ENCODE measurements around the gene INAVA. TPM values are rescaled to one million over a fixed set of nuclear protein-coding genes. Genes with fewer than 3 reads are reported as not detected.

Gene INAVA
- total and polyA plus RNA-seq, 2 donors (not counting 1 experiment from before 2014, with no cell fraction given), result 0.02 TPM; not detected in 1

GRCh38 chr1:200921571-200922110 is 26.9 kb downstream of the INAVA start:
- no peak for TF ChIP-seq EZH2 (IDR thresholded peaks at IDR 0.05; ENCODE audit: low read length, missing control alignments)
- TF ChIP-seq, protein P1, sequence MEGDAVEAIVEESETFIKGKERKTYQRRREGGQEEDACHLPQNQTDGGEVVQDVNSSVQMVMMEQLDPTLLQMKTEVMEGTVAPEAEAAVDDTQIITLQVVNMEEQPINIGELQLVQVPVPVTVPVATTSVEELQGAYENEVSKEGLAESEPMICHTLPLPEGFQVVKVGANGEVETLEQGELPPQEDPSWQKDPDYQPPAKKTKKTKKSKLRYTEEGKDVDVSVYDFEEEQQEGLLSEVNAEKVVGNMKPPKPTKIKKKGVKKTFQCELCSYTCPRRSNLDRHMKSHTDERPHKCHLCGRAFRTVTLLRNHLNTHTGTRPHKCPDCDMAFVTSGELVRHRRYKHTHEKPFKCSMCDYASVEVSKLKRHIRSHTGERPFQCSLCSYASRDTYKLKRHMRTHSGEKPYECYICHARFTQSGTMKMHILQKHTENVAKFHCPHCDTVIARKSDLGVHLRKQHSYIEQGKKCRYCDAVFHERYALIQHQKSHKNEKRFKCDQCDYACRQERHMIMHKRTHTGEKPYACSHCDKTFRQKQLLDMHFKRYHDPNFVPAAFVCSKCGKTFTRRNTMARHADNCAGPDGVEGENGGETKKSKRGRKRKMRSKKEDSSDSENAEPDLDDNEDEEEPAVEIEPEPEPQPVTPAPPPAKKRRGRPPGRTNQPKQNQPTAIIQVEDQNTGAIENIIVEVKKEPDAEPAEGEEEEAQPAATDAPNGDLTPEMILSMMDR (conservative IDR thresholded peaks at IDR 0.05 in 1 of 2, IDR thresholded peaks at IDR 0.05 in 1 of 2; ENCODE audit: low read depth in 1 of 2, low read length in 2 of 2), result no peak
- H2AFZ ChIP-seq (ENCODE audit: low read length), result no peak overlapping the region
- H3K9me3 ChIP-seq (ENCODE audit: control insufficient read depth, insufficient read depth, low read depth, low read length), result no peaks in the 10 kb centered on the region
- no peak overlapping the region for H3K4me3 ChIP-seq (replicated peaks in 1 of 4; ENCODE audit: control extremely low read depth in 1 of 4, insufficient read depth in 1 of 4, low read depth in 3 of 4, low read length in 4 of 4)
- no peak overlapping the region for H3K4me2 ChIP-seq (ENCODE audit: extremely low read depth, insufficient read depth, low read length)
- no peaks in the 10 kb centered on the region for H3K36me3 ChIP-seq (ENCODE audit: control insufficient read depth, insufficient read depth, low read length)
- H3K79me2 ChIP-seq (ENCODE audit: control insufficient read depth, insufficient read depth, low read length), result no peaks in the 10 kb centered on the region
- no peak overlapping the region for H3K9ac ChIP-seq (ENCODE audit: insufficient read depth, low read length)
- H3K27me3 ChIP-seq (ENCODE audit: control insufficient read depth, insufficient read depth, low read length), result peaks cover 2% of the 10 kb centered on the region
- no peaks in the 10 kb centered on the region for H4K20me1 ChIP-seq (ENCODE audit: control insufficient read depth, extremely low read depth, insufficient read depth, low read length)
- DNase-seq (ENCODE audit: low read depth in 2 of 2), result no peak
- no peaks in the 10 kb centered on the region for H3K4me1 ChIP-seq (ENCODE audit: control insufficient read depth, extremely low read depth, insufficient read depth, low read length)
- no peak overlapping the region for H3K27ac ChIP-seq (ENCODE audit: insufficient read depth, low read length)

- no peak overlapping the region for H3K4me3 ChIP-seq (replicated peaks in 1 of 4; ENCODE audit: control extremely low read depth in 1 of 4, insufficient read depth in 1 of 4, low read depth in 3 of 4, low read length in 4 of 4)
- no peaks in the 10 kb centered on the region for H3K9me3 ChIP-seq (ENCODE audit: control insufficient read depth, insufficient read depth, low read depth, low read length)
- no peaks in the 10 kb centered on the region for H3K4me1 ChIP-seq (ENCODE audit: control insufficient read depth, extremely low read depth, insufficient read depth, low read length)
- H4K20me1 ChIP-seq (ENCODE audit: control insufficient read depth, extremely low read depth, insufficient read depth, low read length), result no peaks in the 10 kb centered on the region
- no peaks in the 10 kb centered on the region for H3K36me3 ChIP-seq (ENCODE audit: control insufficient read depth, insufficient read depth, low read length)
- no peaks in the 10 kb centered on the region for H3K79me2 ChIP-seq (ENCODE audit: control insufficient read depth, insufficient read depth, low read length)
- DNase-seq (ENCODE audit: low read depth in 2 of 2), result no peak
- TF ChIP-seq, protein P1 (conservative IDR thresholded peaks at IDR 0.05 in 1 of 2, IDR thresholded peaks at IDR 0.05 in 1 of 2; ENCODE audit: low read depth in 1 of 2, low read length in 2 of 2), result no peak
- no peak for TF ChIP-seq EZH2 (IDR thresholded peaks at IDR 0.05; ENCODE audit: low read length, missing control alignments)
- no peak overlapping the region for H3K4me2 ChIP-seq (ENCODE audit: extremely low read depth, insufficient read depth, low read length)
- H2AFZ ChIP-seq (ENCODE audit: low read length), result no peak overlapping the region
- H3K27ac ChIP-seq (ENCODE audit: insufficient read depth, low read length), result no peak overlapping the region
- no peak overlapping the region for H3K9ac ChIP-seq (ENCODE audit: insufficient read depth, low read length)
- peaks cover 2% of the 10 kb centered on the region for H3K27me3 ChIP-seq (ENCODE audit: control insufficient read depth, insufficient read depth, low read length)
These were observed 27.7 kb downstream of the INAVA start for GRCh38 chr1:200922406-200922805.

- no peaks in the 10 kb centered on the region for H3K36me3 ChIP-seq (ENCODE audit: control insufficient read depth, insufficient read depth, low read length)
- peak in 1 of 2 donors; percentile 9 for DNase-seq (ENCODE audit: low read depth in 2 of 2)
- H3K27ac ChIP-seq (ENCODE audit: insufficient read depth, low read length), result no peak overlapping the region
These were observed 28.9 kb downstream of the INAVA start for GRCh38 chr1:200923601-200924000.

More at GRCh38 chr1:200923601-200924000, 28.9 kb downstream of the INAVA start:
- no peaks in the 10 kb centered on the region for H3K79me2 ChIP-seq (ENCODE audit: control insufficient read depth, insufficient read depth, low read length)
- no peak overlapping the region for H3K9ac ChIP-seq (ENCODE audit: insufficient read depth, low read length)
- H3K27me3 ChIP-seq (ENCODE audit: control insufficient read depth, insufficient read depth, low read length), result peaks cover 4% of the 10 kb centered on the region
- H2AFZ ChIP-seq (ENCODE audit: low read length), result no peak overlapping the region
- H4K20me1 ChIP-seq (ENCODE audit: control insufficient read depth, extremely low read depth, insufficient read depth, low read length), result no peaks in the 10 kb centered on the region
- TF ChIP-seq, protein P1 (conservative IDR thresholded peaks at IDR 0.05 in 1 of 2, IDR thresholded peaks at IDR 0.05 in 1 of 2; ENCODE audit: low read depth in 1 of 2, low read length in 2 of 2), result no peak
- TF ChIP-seq EZH2 (IDR thresholded peaks at IDR 0.05; ENCODE audit: low read length, missing control alignments), result no peak
- H3K4me2 ChIP-seq (ENCODE audit: extremely low read depth, insufficient read depth, low read length), result no peak overlapping the region
- no peaks in the 10 kb centered on the region for H3K9me3 ChIP-seq (ENCODE audit: control insufficient read depth, insufficient read depth, low read depth, low read length)
- no peaks in the 10 kb centered on the region for H3K4me1 ChIP-seq (ENCODE audit: control insufficient read depth, extremely low read depth, insufficient read depth, low read length)
- H3K4me3 ChIP-seq (replicated peaks in 1 of 4; ENCODE audit: control extremely low read depth in 1 of 4, insufficient read depth in 1 of 4, low read depth in 3 of 4, low read length in 4 of 4), result no peak overlapping the region
